Neuronal stem cell (in vitro differentiated cells): ENCODE measurements around the gene MRPL54.
A peak's percentile ranks its signal among the peaks of the same experiment; 100 is the strongest.
"Not testable (repeated sequence)": the region's sequence is repeated elsewhere in the genome, so short reads cannot be mapped to it uniquely, and the experiment has no call there.

ENCODE experiments used
- DNase-seq: peaks from one replicate; pipeline ENCODE4 v3.0.0-alpha.2; 2013; ENCODE audit warnings: low spot score
- H2AFZ ChIP-seq: one replicate; pipeline ENCODE4 v1.6.1; 2013; ENCODE audit warnings: mild to moderate bottlenecking, low read length, inconsistent platforms
- H2AK5ac ChIP-seq: 2 replicates; pipeline ENCODE4 v1.6.1; 2013; ENCODE audit warnings: low read depth, mild to moderate bottlenecking, inconsistent platforms, low read length, moderate library complexity, mixed read lengths
- H2BK120ac ChIP-seq: 2 replicates; pipeline ENCODE4 v1.6.1; 2013; ENCODE audit warnings: low read depth, mild to moderate bottlenecking, inconsistent platforms, low read length, moderate library complexity, mixed read lengths
- H2BK12ac ChIP-seq: one replicate; pipeline ENCODE4 v1.6.1; 2013; ENCODE audit warnings: low read length, inconsistent platforms
- H2BK15ac ChIP-seq: 2 replicates; pipeline ENCODE4 v1.6.1; 2013; ENCODE audit warnings: mild to moderate bottlenecking, low read length, inconsistent platforms, mixed read lengths
- H2BK5ac ChIP-seq: one replicate; pipeline ENCODE4 v1.6.1; 2013; ENCODE audit warnings: inconsistent platforms, mild to moderate bottlenecking, low read length, moderate library complexity
- H3K14ac ChIP-seq: one replicate; pipeline ENCODE4 v1.6.1; 2013; ENCODE audit warnings: low read length, inconsistent platforms
- H3K18ac ChIP-seq: 2 replicates; pipeline ENCODE4 v1.6.1; 2013; ENCODE audit warnings: low read length, inconsistent platforms
- H3K23ac ChIP-seq: 2 replicates; pipeline ENCODE4 v1.6.1; 2013; ENCODE audit warnings: low read depth, mild to moderate bottlenecking, mixed read lengths, low read length, inconsistent platforms; ENCODE audit not compliant: poor library complexity
- H3K27ac ChIP-seq: replicated peaks from 3 replicates; pipeline ENCODE4 v1.5.1; 2013; ENCODE audit warnings: low read length, inconsistent platforms
- H3K27me3 ChIP-seq, 3 experiments: 2 replicates each; pipeline ENCODE4 v1.6.1; 2013; ENCODE audit warnings: low read length in 3 of 3, mild to moderate bottlenecking in 2 of 3, inconsistent platforms in 1 of 3, low read depth in 1 of 3, mixed read lengths in 1 of 3, moderate library complexity in 1 of 3; ENCODE audit not compliant: control insufficient read depth in 3 of 3, insufficient read depth in 3 of 3
- H3K36me3 ChIP-seq, 2 donors: replicated peaks in 1 of 2; 2 replicates each; pipeline ENCODE4 v1.6.1; 2013; ENCODE audit warnings: low read length in 2 of 2; ENCODE audit not compliant: control insufficient read depth in 2 of 2, insufficient read depth in 2 of 2
- H3K4ac ChIP-seq: 2 replicates; pipeline ENCODE4 v1.6.1; 2013; ENCODE audit warnings: inconsistent platforms, mild to moderate bottlenecking, low read length, moderate library complexity
- H3K4me1 ChIP-seq, 2 donors: 1 replicate in 1 of 2; 2 replicates in 1 of 2; pipeline ENCODE4 v1.6.1; 2013; ENCODE audit warnings: low read length in 2 of 2, low read depth in 1 of 2; ENCODE audit not compliant: control insufficient read depth in 2 of 2, insufficient read depth in 1 of 2
- H3K4me2 ChIP-seq: one replicate; pipeline ENCODE4 v1.6.1; 2013; ENCODE audit warnings: mild to moderate bottlenecking, low read length, inconsistent platforms; ENCODE audit not compliant: insufficient read depth, poor library complexity, severe bottlenecking
- H3K4me3 ChIP-seq, 2 donors: 2 replicates each; pipeline ENCODE4 v1.5.1; 2013; ENCODE audit warnings: low read length in 2 of 2, mild to moderate bottlenecking in 2 of 2, inconsistent platforms in 1 of 2, moderate library complexity in 1 of 2
- H3K79me1 ChIP-seq: one replicate; pipeline ENCODE4 v1.6.1; 2013; ENCODE audit warnings: low read depth, mild to moderate bottlenecking, inconsistent platforms, low read length, moderate library complexity
- H3K9ac ChIP-seq: one replicate; pipeline ENCODE4 v1.6.1; 2013; ENCODE audit warnings: mild to moderate bottlenecking, low read depth, low read length, inconsistent platforms; ENCODE audit not compliant: poor library complexity
- H3K9me3 ChIP-seq, 2 donors: replicated peaks in 1 of 2; 2 replicates each; pipeline versions ENCODE3 to v1.6.1; 2013; ENCODE audit warnings: low read length in 2 of 2, mild to moderate bottlenecking in 2 of 2, inconsistent platforms in 1 of 2, low read depth in 1 of 2, mixed read lengths in 1 of 2, moderate library complexity in 1 of 2; ENCODE audit not compliant: control insufficient read depth in 2 of 2, insufficient read depth in 1 of 2
- H4K8ac ChIP-seq: one replicate; pipeline ENCODE4 v1.6.1; 2013; ENCODE audit warnings: low read depth, mild to moderate bottlenecking, inconsistent platforms, low read length, moderate library complexity
- H4K91ac ChIP-seq: one replicate; pipeline ENCODE4 v1.6.1; 2013; ENCODE audit warnings: low read length, low read depth, mild to moderate bottlenecking, inconsistent platforms; ENCODE audit not compliant: poor library complexity
- WGBS, 2 donors: extraction: QIAGEN DNeasy Blood & Tissue Kit; methylation state at CpG; one replicate each; pipeline ENCODE4 v1.1.7; 2013; ENCODE audit warnings: missing lambda C conversion rate in 2 of 2, mixed read lengths in 1 of 2; ENCODE audit not compliant: insufficient read length in 2 of 2, insufficient replicate concordance in 1 of 2; ENCODE audit errors: extremely low coverage in 2 of 2; 5-methylcytosine and 5-hydroxymethylcytosine counted together

MRPL54 gene

DNA sequence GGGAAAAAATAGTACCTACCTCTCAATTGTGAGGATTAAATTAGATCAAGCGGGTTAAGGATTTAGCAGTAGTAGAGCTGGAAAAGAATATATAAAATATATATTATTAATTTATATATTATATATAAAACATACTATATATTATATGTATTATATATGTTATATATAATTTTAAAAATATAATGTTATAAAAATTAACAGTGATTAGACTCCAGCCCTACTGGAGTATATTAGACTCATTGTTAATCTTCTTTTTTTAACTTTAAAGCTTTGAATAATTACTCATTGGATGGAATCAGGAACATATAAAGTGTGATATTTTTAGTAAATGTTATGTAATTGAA is 380 bp upstream of the MRPL54 start:
- H3K9me3 ChIP-seq, result no peaks in the 10 kb centered on the region
- H4K91ac ChIP-seq, result no peak overlapping the region
- H3K4ac ChIP-seq, result no peak overlapping the region
- H2BK120ac ChIP-seq, result no peak overlapping the region
- H2BK15ac ChIP-seq, result no peak overlapping the region
- no peak overlapping the region for H3K18ac ChIP-seq
- peaks cover 11 to 41% of the 10 kb centered on the region in 2 donors for H3K36me3 ChIP-seq
- H2BK5ac ChIP-seq, result no peak overlapping the region
- no peak overlapping the region for H3K4me2 ChIP-seq
- no peak overlapping the region for H3K23ac ChIP-seq
- no CpG with 5 or more reads among the region's 1 CpG for WGBS, 2 donors
- H2AK5ac ChIP-seq, result no peak overlapping the region
- no peak overlapping the region for H3K14ac ChIP-seq
- no peak overlapping the region for H3K27ac ChIP-seq
- DNase-seq, result no peak
- H3K4me1 ChIP-seq, result peaks cover 0 to 4% of the 10 kb centered on the region in 2 donors
- H2AFZ ChIP-seq, result peak overlapping the region; percentile 95
- H4K8ac ChIP-seq, result no peak overlapping the region
- no peaks in the 10 kb centered on the region for H3K27me3 ChIP-seq
- no peak overlapping the region for H2BK12ac ChIP-seq
- H3K4me3 ChIP-seq, result peak overlapping the region in 1 of 2 donors; percentile 81
- H3K9ac ChIP-seq, result no peak overlapping the region
- H3K79me1 ChIP-seq, result peaks cover 4% of the 10 kb centered on the region

DNA sequence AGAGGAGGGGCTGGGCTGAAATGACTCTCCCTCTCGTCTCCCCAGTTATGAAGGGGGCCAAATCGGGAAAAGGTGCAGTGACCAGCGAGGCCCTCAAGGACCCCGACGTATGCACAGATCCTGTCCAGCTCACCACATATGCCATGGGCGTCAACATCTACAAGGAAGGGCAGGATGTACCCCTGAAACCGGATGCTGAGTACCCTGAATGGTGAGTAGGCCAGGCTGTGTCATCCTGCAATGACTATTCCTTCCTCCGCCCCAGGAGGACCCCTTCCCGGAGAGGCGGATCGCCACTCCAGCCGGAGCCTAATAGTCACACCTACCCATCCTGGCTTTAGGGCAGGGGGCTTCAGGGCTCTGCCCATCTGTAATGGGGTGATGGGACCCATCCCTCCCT is 2.6 kb downstream of the MRPL54 start:
- Histone ChIP-seq H3K23ac (no peak overlapping the region), H3K36me3 (peaks cover 9 to 23% of the 10 kb centered on the region in 2 donors), H4K8ac (no peak overlapping the region), H3K14ac (no peak overlapping the region), H4K91ac (no peak overlapping the region), H3K4me1 (peaks cover 0 to 4% of the 10 kb centered on the region in 2 donors), H2AFZ (no peak overlapping the region), H2BK12ac (no peak overlapping the region), H3K4me2 (no peak overlapping the region), H3K9me3 (no peaks in the 10 kb centered on the region), H2AK5ac (no peak overlapping the region), H2BK5ac (no peak overlapping the region), H3K18ac (no peak overlapping the region), H3K4me3 (no peak overlapping the region), H2BK15ac (no peak overlapping the region), H3K4ac (no peak overlapping the region), H3K9ac (no peak overlapping the region), H2BK120ac (no peak overlapping the region), H3K27me3 (no peaks in the 10 kb centered on the region), H3K79me1 (peaks cover 4% of the 10 kb centered on the region), H3K27ac (no peak overlapping the region)
- WGBS, 2 donors, result no CpG with 5 or more reads among the region's 12 CpGs
- DNase-seq, result no peak

DNA sequence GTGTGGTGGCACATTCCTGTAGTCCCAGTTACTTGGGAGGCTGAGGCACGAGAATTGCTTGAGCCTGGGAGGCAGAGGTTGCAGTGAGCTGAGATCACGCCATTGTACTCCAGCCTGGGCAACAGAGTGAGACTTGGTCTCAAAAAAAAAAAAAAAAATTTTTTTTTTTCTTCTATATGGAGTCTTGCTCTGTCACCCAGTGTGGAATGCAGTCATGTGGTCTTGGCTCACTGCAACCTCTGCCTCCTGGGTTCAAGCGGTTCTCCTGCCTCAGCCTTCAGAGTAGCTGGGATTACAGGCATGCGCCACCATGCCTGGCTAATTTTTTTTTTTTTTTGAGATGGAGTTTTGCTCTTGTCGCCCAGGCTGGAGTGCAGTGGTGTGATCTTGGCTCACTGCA is 3.3 kb downstream of the MRPL54 start:
- not testable (repeated sequence) for H3K27ac ChIP-seq, H3K79me1 ChIP-seq, H3K9ac ChIP-seq, H3K9me3 ChIP-seq, H2BK120ac ChIP-seq, H3K27me3 ChIP-seq, H2BK12ac ChIP-seq, H3K23ac ChIP-seq, H3K14ac ChIP-seq, H4K91ac ChIP-seq, H2AK5ac ChIP-seq, H3K4me1 ChIP-seq, DNase-seq, H3K4me2 ChIP-seq, H4K8ac ChIP-seq, H2AFZ ChIP-seq, H3K4me3 ChIP-seq, H3K4ac ChIP-seq, H3K18ac ChIP-seq, H2BK15ac ChIP-seq, H2BK5ac ChIP-seq
- WGBS, 2 donors, result no CpG with 5 or more reads among the region's 5 CpGs
- peaks cover 9 to 23% of the 10 kb centered on the region in 2 donors for H3K36me3 ChIP-seq

DNA sequence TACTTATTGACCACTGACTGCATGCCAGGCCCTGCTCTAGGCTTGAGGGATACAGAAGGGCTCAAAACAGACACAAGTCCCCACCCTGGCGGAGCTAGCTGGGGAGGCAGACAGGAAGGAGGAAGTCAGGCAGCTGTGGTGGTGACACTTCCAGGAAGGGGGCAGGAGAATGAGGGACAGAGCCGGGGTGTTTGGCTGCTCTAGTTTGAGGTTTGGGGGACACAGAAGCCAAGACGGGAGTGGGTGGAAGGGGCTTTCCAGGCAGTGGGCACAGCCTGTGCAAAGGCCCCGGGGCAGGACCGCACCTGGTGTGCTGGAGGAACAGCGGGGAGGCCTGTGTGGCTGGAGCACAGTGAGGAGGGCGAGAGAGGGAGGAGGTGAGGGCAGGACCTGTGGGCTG is 4.0 kb downstream of the MRPL54 start:
- peak overlapping the region; percentile 85 for H3K23ac ChIP-seq
- no peak overlapping the region for H2AK5ac ChIP-seq
- no peak overlapping the region for H4K91ac ChIP-seq
- H3K4me1 ChIP-seq, result peaks cover 0 to 8% of the 10 kb centered on the region in 2 donors
- no peak overlapping the region for H3K9ac ChIP-seq
- peaks cover 4% of the 10 kb centered on the region for H3K79me1 ChIP-seq
- no peak overlapping the region for H3K4me3 ChIP-seq
- no peak for DNase-seq
- WGBS, 2 donors, result no CpG with 5 or more reads among the region's 7 CpGs
- no peak overlapping the region for H2BK5ac ChIP-seq
- no peak overlapping the region for H4K8ac ChIP-seq
- H3K36me3 ChIP-seq, result peaks cover 9 to 23% of the 10 kb centered on the region in 2 donors
- peak overlapping the region; percentile 56 for H3K14ac ChIP-seq
- no peak overlapping the region for H2BK12ac ChIP-seq
- no peak overlapping the region for H3K4me2 ChIP-seq
- H3K4ac ChIP-seq, result no peak overlapping the region
- no peaks in the 10 kb centered on the region for H3K27me3 ChIP-seq
- H2AFZ ChIP-seq, result no peak overlapping the region
- no peak overlapping the region for H3K18ac ChIP-seq
- H2BK120ac ChIP-seq, result no peak overlapping the region
- no peaks in the 10 kb centered on the region for H3K9me3 ChIP-seq
- H3K27ac ChIP-seq, result no peak overlapping the region
- H2BK15ac ChIP-seq, result no peak overlapping the region
